SU-DHL-6 (cell line): Measurements from ENCODE around the gene MIER2.

Source experiments
- H2AFZ ChIP-seq: fragments of 200-600 bp; sonication (generic); 2 replicates; pipeline ENCODE4 v1.6.1; 2014; ENCODE audit warnings: low read depth, mild to moderate bottlenecking, moderate library complexity, mixed read lengths, antibody characterized with exemption, low read length; ENCODE audit not compliant: severe bottlenecking
- H3F3A ChIP-seq: fragments of 200-600 bp; shearing (Covaris generic); 2 replicates; pipeline ENCODE4 v1.6.0; 2016; ENCODE audit warnings: antibody characterized with exemption, mild to moderate bottlenecking; ENCODE audit not compliant: insufficient read depth
- H3K27ac ChIP-seq: fragments of 200-600 bp; sonication (generic); 2 replicates; pipeline ENCODE4 v1.5.1; 2016; ENCODE audit warnings: low read depth, mild to moderate bottlenecking, low read length, moderate library complexity, mixed read lengths
- H3K27me3 ChIP-seq: fragments of 200-600 bp; sonication (generic), shearing (Covaris generic); 2 replicates; pipeline ENCODE4 v1.6.0; 2014; ENCODE audit warnings: mild to moderate bottlenecking, low read length
- H3K36me3 ChIP-seq: fragments of 200-600 bp; sonication (generic); 2 replicates; pipeline ENCODE4 v1.6.1; 2014; ENCODE audit warnings: mild to moderate bottlenecking, low read length, mixed read lengths
- H3K4me2 ChIP-seq: fragments of 300-600, 200-600 bp; shearing (Covaris generic), sonication (generic); 2 replicates; pipeline ENCODE4 v1.6.0; 2014; ENCODE audit warnings: low read length, low read depth, mild to moderate bottlenecking; ENCODE audit not compliant: poor library complexity, severe bottlenecking
- H3K4me3 ChIP-seq: fragments of 200-600 bp; sonication (generic); 2 replicates; pipeline ENCODE4 v1.5.1; 2014; ENCODE audit warnings: antibody characterized with exemption, low read length, mild to moderate bottlenecking, mixed read lengths; ENCODE audit not compliant: insufficient read depth, poor library complexity, severe bottlenecking
- H3K79me2 ChIP-seq: fragments of 200-600 bp; sonication (generic); 2 replicates; pipeline ENCODE4 v1.6.1; 2014; ENCODE audit warnings: mild to moderate bottlenecking, low read length, moderate library complexity; ENCODE audit not compliant: insufficient read depth
- H3K9ac ChIP-seq: fragments of 200-600 bp; sonication (generic); 2 replicates; pipeline ENCODE4 v1.7.0; 2014; ENCODE audit warnings: mild to moderate bottlenecking, low read length
- H3K9me2 ChIP-seq: fragments of 200-600 bp; sonication (generic); replicated peaks from 2 replicates; pipeline ENCODE4 v1.6.1; 2014; ENCODE audit warnings: low read length; ENCODE audit not compliant: insufficient read depth
- H3K9me3 ChIP-seq: fragments of 200-600 bp; sonication (generic); 2 replicates; pipeline ENCODE4 v1.6.1; 2014; ENCODE audit warnings: low read length, mixed read lengths; ENCODE audit not compliant: insufficient read depth
- H4K20me1 ChIP-seq: fragments of 200-600 bp; sonication (generic); 2 replicates; pipeline ENCODE4 v1.6.1; 2014; ENCODE audit warnings: low read depth, mild to moderate bottlenecking, antibody characterized with exemption, low read length, moderate library complexity, mixed read lengths
- EZH2phosphoT487 ChIP-seq: fragments of 200-600 bp; sonication (generic), shearing (Covaris generic); conservative IDR thresholded peaks from 2 replicates; pipeline ENCODE4 v1.6.1; 2018; ENCODE audit warnings: mild to moderate bottlenecking, antibody characterized with exemption, low read length, moderate library complexity, mixed read lengths
- TF ChIP-seq, protein P1 (sequence below): fragments of 200-600 bp; sonication (generic); IDR thresholded peaks from one replicate; pipeline ENCODE4 v1.5.1; 2017; ENCODE audit warnings: antibody characterized with exemption, mild to moderate bottlenecking, low read length, moderate library complexity; ENCODE audit not compliant: insufficient read depth, poor library complexity, severe bottlenecking

MIER2 gene

GRCh38 chr19:292281-292884 is 52.2 kb downstream of the MIER2 start:
- H3K9me3 ChIP-seq: no peaks in the 10 kb centered on the region
- H3K79me2 ChIP-seq: no peaks in the 10 kb centered on the region
- H3K4me3 ChIP-seq: no peak overlapping the region
- no peak overlapping the region for H3K9ac ChIP-seq
- H2AFZ ChIP-seq: no peak overlapping the region
- TF ChIP-seq EZH2phosphoT487: no peak
- TF ChIP-seq, protein P1, sequence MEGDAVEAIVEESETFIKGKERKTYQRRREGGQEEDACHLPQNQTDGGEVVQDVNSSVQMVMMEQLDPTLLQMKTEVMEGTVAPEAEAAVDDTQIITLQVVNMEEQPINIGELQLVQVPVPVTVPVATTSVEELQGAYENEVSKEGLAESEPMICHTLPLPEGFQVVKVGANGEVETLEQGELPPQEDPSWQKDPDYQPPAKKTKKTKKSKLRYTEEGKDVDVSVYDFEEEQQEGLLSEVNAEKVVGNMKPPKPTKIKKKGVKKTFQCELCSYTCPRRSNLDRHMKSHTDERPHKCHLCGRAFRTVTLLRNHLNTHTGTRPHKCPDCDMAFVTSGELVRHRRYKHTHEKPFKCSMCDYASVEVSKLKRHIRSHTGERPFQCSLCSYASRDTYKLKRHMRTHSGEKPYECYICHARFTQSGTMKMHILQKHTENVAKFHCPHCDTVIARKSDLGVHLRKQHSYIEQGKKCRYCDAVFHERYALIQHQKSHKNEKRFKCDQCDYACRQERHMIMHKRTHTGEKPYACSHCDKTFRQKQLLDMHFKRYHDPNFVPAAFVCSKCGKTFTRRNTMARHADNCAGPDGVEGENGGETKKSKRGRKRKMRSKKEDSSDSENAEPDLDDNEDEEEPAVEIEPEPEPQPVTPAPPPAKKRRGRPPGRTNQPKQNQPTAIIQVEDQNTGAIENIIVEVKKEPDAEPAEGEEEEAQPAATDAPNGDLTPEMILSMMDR: no peak
- no peaks in the 10 kb centered on the region for H3K36me3 ChIP-seq
- no peaks in the 10 kb centered on the region for H3K9me2 ChIP-seq
- no peaks in the 10 kb centered on the region; the same call in 1 of the 2 replicates for H4K20me1 ChIP-seq
- H3F3A ChIP-seq: no peaks in the 10 kb centered on the region
- H3K27me3 ChIP-seq: no peaks in the 10 kb centered on the region
- no peak overlapping the region for H3K27ac ChIP-seq
- no peak overlapping the region for H3K4me2 ChIP-seq

DNA sequence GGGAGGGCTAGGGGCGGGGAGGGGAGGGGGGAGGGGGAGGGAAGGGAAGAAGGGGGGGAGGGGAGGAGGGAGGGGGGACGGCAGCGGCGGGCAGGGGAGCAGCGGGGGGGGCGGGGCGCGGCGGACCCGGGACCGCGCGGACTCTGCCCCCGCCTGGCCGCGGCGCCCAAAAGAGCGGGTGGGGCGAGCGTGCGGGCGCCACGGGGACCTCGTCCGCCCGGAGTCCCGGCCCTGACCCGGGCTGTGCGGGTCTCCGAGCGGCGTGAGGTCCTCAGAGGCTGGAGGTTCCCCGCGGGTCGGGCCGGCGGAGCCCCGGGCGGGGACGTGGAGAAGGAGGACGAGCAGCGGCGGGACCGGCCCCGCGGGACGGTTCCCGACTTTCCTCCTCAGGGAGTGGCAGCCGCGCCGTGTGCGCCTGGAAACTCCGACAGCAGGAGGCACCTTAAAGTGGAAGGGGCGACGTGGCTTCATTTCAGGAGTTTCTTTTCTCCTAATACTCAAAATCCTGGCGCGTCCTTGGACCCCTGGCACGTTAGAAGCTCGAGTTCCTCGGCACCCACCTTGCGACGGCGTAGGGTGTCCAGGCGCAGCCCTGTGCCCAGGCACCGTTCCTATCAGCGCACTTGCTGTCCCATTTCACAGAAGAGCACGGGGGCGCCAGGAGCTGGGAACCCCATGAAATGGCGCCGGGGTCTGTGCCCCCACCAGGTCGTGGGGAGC is 52.9 kb downstream of the MIER2 start:
- no peak overlapping the region for H3K4me3 ChIP-seq
- H4K20me1 ChIP-seq: no peaks in the 10 kb centered on the region; the same call in 1 of the 2 replicates
- H2AFZ ChIP-seq: no peak overlapping the region
- H3K36me3 ChIP-seq: no peaks in the 10 kb centered on the region
- H3K27me3 ChIP-seq: no peaks in the 10 kb centered on the region
- no peak overlapping the region for H3K9ac ChIP-seq
- H3K79me2 ChIP-seq: no peaks in the 10 kb centered on the region
- no peaks in the 10 kb centered on the region for H3K9me3 ChIP-seq
- no peaks in the 10 kb centered on the region for H3K9me2 ChIP-seq
- no peak overlapping the region for H3K4me2 ChIP-seq
- H3F3A ChIP-seq: no peaks in the 10 kb centered on the region
- no peak overlapping the region for H3K27ac ChIP-seq
- TF ChIP-seq EZH2phosphoT487: no peak
- TF ChIP-seq, protein P1: no peak

DNA sequence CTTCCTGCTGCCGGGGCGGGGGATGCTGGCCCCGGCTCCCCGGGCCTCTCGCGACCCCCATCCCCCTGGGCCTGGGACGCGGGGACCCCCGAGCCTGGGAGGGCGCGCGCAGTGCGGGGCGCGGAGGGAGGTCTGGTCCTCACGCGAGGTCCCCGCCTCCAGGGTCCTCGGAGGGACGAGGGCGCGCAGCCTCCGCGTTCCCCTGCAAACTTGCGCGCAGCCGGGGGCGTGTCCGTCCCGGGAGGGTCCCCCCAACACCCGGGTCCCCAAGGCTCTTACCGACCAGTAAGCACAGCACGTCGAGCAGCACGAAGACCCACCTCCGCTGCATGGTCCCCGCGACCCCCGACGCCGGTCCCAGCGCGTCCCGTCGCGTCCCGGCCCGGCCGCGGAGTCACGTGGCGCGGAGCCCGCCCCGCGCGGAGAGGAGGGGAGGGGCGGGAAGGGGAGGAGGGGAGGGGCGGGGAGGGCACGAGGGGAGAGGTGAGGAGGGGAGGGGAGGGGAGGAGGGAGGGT is 53.5 kb downstream of the MIER2 start, which contains the start of gene PLPP2:
Gene PLPP2, minus strand, starts transcription at position 398 of the 516 bp plus-strand sequence. Its CDS starts 67 bp downstream, at position 331.
- Histone ChIP-seq H3K9ac (no peak within 1 kb of the TSS), H3K27ac (no peak within 1 kb of the TSS), H3K4me2 (no peak within 1 kb of the TSS), H3K27me3 (no peaks in the 10 kb centered on the region), H4K20me1 (no peaks in the 10 kb centered on the region; the same call in 1 of the 2 replicates), H3K9me3 (no peaks in the 10 kb centered on the region), H3K9me2 (no peaks in the 10 kb centered on the region), H3K4me3 (no peak within 1 kb of the TSS), H3K79me2 (no peaks in the 10 kb centered on the region), H2AFZ (no peak within 1 kb of the TSS), H3K36me3 (no peaks in the 10 kb centered on the region), H3F3A (no peaks in the 10 kb centered on the region)
- no peak for TF ChIP-seq EZH2phosphoT487
- TF ChIP-seq, protein P1: no peak
